NT2/D1 (cell line): ENCODE measurements around the gene TEKT3.

ENCODE experiments used
- SUZ12 ChIP-seq: IDR thresholded peaks from 2 replicates; pipeline ENCODE4 v1.6.1; 2011; ENCODE audit not compliant: insufficient read length, insufficient read depth; ENCODE audit errors: extremely low read depth
- YY1 ChIP-seq: IDR thresholded peaks from 2 replicates; pipeline ENCODE4 v1.6.1; 2011; ENCODE audit not compliant: insufficient read length, insufficient read depth
- ZNF274 ChIP-seq: IDR thresholded peaks from 2 replicates; pipeline ENCODE4 v1.6.1; 2011; ENCODE audit warnings: mild to moderate bottlenecking, low read depth, low read length

- TF ChIP-seq YY1 = no peak
- TF ChIP-seq ZNF274 = no peak
- TF ChIP-seq SUZ12 = no peak
Measured at GRCh38 chr17:15289285-15290183, 51.9 kb downstream of the TEKT3 start.
